CD4-positive, alpha-beta T cell (primary cell): Measurements from ENCODE around the gene MARCO. TPM values are rescaled to one million over a fixed set of nuclear protein-coding genes. Genes with fewer than 3 reads are reported as not detected.

ENCODE experiments used
- ATAC-seq: fragments of 200-7000 bp; cut with Tn5 transposase; one replicate; pipeline ENCODE4 v1.10.0; 2022; ENCODE audit warnings: mild to moderate bottlenecking; ENCODE audit not compliant: poor library complexity
- CTCF ChIA-PET: fragments of 350-600 bp; sonication (Branson Sonifier 250); formaldehyde crosslinking; loops from one replicate; lab custom pipeline; 2021; ENCODE audit warnings: antibody characterized with exemption, inconsistent platforms; lab: Charles Lee
- POLR2A ChIA-PET: fragments of 350-600 bp; sonication (Branson Sonifier 250); formaldehyde crosslinking; loops from one replicate; lab custom pipeline; 2021; ENCODE audit warnings: antibody characterized with exemption, inconsistent platforms; lab: Charles Lee
- DNase-seq, 14 experiments: peaks; one replicate each; pipeline ENCODE4 v3.0.0-alpha.2; 2013 to 2020; ENCODE audit warnings: mixed read lengths in 2 of 14
- H3K27ac ChIP-seq, 2 donors: one replicate each; pipeline versions ENCODE4 v1.5.1 to v1.7.0; 2013; ENCODE audit warnings: low read length in 2 of 2, low read depth in 1 of 2, mild to moderate bottlenecking in 1 of 2
- H3K27me3 ChIP-seq, 2 experiments: 1 replicate in 1 of 2; 2 replicates in 1 of 2; pipeline versions ENCODE4 v1.6.1 to v1.7.0; 2013; ENCODE audit warnings: low read length in 2 of 2, control low read depth in 1 of 2, mild to moderate bottlenecking in 1 of 2, moderate library complexity in 1 of 2; ENCODE audit not compliant: insufficient read depth in 2 of 2, control insufficient read depth in 1 of 2
- H3K36me3 ChIP-seq: one replicate; pipeline ENCODE4 v1.6.1; 2013; ENCODE audit warnings: low read length, control low read depth; ENCODE audit not compliant: insufficient read depth
- H3K4me1 ChIP-seq: one replicate; pipeline ENCODE4 v1.6.1; 2013; ENCODE audit warnings: low read length, control low read depth; ENCODE audit not compliant: insufficient read depth
- H3K4me3 ChIP-seq: one replicate; pipeline ENCODE4 v1.5.1; 2013; ENCODE audit warnings: mild to moderate bottlenecking, low read length, moderate library complexity
- H3K9me3 ChIP-seq, 2 experiments: 1 replicate in 1 of 2; 2 replicates in 1 of 2; pipeline versions ENCODE4 v1.6.1 to v1.7.0; 2013; ENCODE audit warnings: low read length in 2 of 2, mild to moderate bottlenecking in 2 of 2, control low read depth in 1 of 2, moderate library complexity in 1 of 2; ENCODE audit not compliant: control insufficient read depth in 1 of 2, insufficient read depth in 1 of 2
- H3K27ac Mint-ChIP-seq: one replicate; pipeline ENCODE4 v1.8.0; 2020; ENCODE audit warnings: mixed read lengths
- H3K27me3 Mint-ChIP-seq: one replicate; pipeline ENCODE4 v1.8.0; 2021; ENCODE audit warnings: mixed read lengths
- H3K36me3 Mint-ChIP-seq: one replicate; pipeline ENCODE4 v1.8.0; 2021; ENCODE audit warnings: low read depth, mixed read lengths
- H3K4me1 Mint-ChIP-seq: one replicate; pipeline ENCODE4 v1.8.0; 2021; ENCODE audit warnings: low read depth, mixed read lengths
- H3K4me3 Mint-ChIP-seq: one replicate; pipeline ENCODE4 v1.8.0; 2020; ENCODE audit warnings: mild to moderate bottlenecking, mixed read lengths
- H3K9me3 Mint-ChIP-seq: one replicate; pipeline ENCODE4 v1.8.0; 2020; ENCODE audit warnings: mixed read lengths
- intact Hi-C, 2 experiments: fragments of 100-400 bp; cut with DNase I in 1 of 2; cut with micrococcal nuclease in 1 of 2; formaldehyde crosslinking; loops; one replicate each; pipeline versions ENCODE4 v1.15.1 to v1.9.0; 2023 to 2025; cut with DNase I, micrococcal nuclease
- total RNA-seq, 174 experiments: library from RNA in 2 of 174; stranded (reverse) in 2 of 174; gene quantifications; one replicate each; pipeline ENCODE4 v1.2.3 and lab custom pipeline; 2021 to 2026
- TF ChIP-seq, protein P1 (sequence below): fragments of 200-600 bp; IDR thresholded peaks from one replicate; pipeline ENCODE4 v1.8.0; 2022; ENCODE audit warnings: antibody characterized with exemption, mild to moderate bottlenecking

The MARCO gene
- total RNA-seq, 2 experiments from 2014 or later, result 0.22 TPM; not detected in 1

DNA sequence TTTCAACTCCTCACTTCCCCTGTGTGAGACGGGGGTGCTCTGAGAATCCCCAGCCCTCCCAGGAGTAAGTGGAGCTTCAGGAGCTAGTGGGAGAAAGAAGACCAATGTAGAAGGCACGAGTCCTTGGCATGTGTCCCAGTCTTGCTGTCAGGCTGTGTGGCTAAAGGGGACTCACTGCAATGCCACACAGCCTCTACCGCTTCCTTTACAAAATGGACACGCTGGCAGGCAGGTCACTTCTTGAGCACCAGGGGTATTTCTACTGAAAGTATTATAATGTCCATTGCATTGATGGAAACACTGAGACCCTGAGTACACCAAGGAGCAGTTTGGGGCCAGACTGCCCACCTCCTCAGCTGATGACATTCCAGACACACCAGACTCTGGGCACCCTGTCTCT, 35.8 kb upstream of the MARCO start:
- peaks cover 32% of the 10 kb centered on the region for H3K4me1 Mint-ChIP-seq
- no peaks in the 10 kb centered on the region for H3K27me3 Mint-ChIP-seq
- Histone ChIP-seq H3K27ac (no peak overlapping the region), H3K27me3 (no peaks in the 10 kb centered on the region), H3K9me3 (peaks cover 0 to 8% of the 10 kb centered on the region in 2 experiments), H3K36me3 (no peaks in the 10 kb centered on the region), H3K4me1 (peaks cover 25% of the 10 kb centered on the region), H3K4me3 (no peak overlapping the region)
- no peak for ATAC-seq
- H3K27ac Mint-ChIP-seq, result no peak overlapping the region
- DNase-seq, result no peak
- peaks cover 7% of the 10 kb centered on the region for H3K9me3 Mint-ChIP-seq
- no peak overlapping the region for H3K4me3 Mint-ChIP-seq
- H3K36me3 Mint-ChIP-seq, result no peaks in the 10 kb centered on the region
- TF ChIP-seq, protein P1, sequence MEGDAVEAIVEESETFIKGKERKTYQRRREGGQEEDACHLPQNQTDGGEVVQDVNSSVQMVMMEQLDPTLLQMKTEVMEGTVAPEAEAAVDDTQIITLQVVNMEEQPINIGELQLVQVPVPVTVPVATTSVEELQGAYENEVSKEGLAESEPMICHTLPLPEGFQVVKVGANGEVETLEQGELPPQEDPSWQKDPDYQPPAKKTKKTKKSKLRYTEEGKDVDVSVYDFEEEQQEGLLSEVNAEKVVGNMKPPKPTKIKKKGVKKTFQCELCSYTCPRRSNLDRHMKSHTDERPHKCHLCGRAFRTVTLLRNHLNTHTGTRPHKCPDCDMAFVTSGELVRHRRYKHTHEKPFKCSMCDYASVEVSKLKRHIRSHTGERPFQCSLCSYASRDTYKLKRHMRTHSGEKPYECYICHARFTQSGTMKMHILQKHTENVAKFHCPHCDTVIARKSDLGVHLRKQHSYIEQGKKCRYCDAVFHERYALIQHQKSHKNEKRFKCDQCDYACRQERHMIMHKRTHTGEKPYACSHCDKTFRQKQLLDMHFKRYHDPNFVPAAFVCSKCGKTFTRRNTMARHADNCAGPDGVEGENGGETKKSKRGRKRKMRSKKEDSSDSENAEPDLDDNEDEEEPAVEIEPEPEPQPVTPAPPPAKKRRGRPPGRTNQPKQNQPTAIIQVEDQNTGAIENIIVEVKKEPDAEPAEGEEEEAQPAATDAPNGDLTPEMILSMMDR, result no peak
- intact Hi-C loops, result loop anchor here in 1 of 2 experiments (1.0 kb wide), 1 partner anchor 19 kb away; no protein-coding TSS in a partner anchor
- CTCF ChIA-PET, result no interaction called here
- POLR2A ChIA-PET, result no interaction called here

DNA sequence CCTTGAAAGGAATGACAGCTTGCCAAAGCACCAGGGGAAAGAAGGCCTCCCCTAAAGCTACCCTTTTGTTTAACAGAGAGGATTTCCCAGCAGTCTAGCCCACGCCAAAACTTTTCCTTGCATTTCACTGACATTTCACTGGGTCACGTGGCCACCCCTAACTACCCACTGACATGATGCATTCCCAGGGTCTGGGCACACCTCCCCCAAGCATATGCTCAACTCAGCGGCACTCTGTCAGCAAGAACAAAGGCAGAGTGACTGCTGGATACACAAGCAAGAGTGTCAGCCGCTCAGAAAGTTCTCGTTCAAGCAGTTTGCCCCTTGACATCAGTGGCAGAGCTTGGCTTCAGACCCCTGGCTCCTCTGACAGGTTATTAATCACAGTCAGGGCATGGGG, 34.2 kb upstream of the MARCO start:
- Mint-ChIP-seq H3K27ac (no peak overlapping the region), H3K36me3 (no peaks in the 10 kb centered on the region), H3K4me1 (peaks cover 21% of the 10 kb centered on the region), H3K27me3 (no peaks in the 10 kb centered on the region), H3K9me3 (peaks cover 7% of the 10 kb centered on the region), H3K4me3 (no peak overlapping the region)
- POLR2A ChIA-PET, result interaction anchor here (1.1 kb wide), 1 partner anchor 14 kb away, joined by 4 read pairs; no protein-coding TSS in a partner anchor
- ATAC-seq, result no peak
- TF ChIP-seq, protein P1, result no peak
- Histone ChIP-seq H3K36me3 (no peaks in the 10 kb centered on the region), H3K9me3 (no peaks in the 10 kb centered on the region), H3K27ac (no peak overlapping the region), H3K4me3 (no peak overlapping the region), H3K27me3 (no peaks in the 10 kb centered on the region), H3K4me1 (peaks cover 14% of the 10 kb centered on the region)
- DNase-seq, result no peak
- CTCF ChIA-PET, result no interaction called here
- intact Hi-C loops, result no loop called here

DNA sequence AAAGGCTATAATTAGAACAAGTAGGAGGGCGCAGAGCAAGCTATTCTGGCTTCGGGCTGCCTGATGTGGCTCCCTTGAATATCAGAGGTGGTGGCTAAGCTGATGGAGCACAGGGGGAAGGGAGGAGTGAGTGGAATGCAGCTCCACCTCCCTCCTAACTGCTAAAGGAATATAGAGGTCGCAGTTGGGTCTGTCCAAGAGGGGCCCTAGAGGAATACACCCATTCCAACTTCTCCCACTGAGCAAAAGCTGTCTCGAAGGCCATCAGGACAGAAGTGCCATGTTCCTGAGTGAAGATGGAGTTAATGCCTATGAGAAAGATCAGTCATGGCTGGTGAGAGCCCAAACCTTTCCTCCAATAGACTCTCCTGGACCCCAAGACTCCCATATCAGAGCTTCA, 32.8 kb upstream of the MARCO start:
- ChIA-PET CTCF (interaction anchor here (1.1 kb wide), 1 partner anchor 27 kb away, joined by 4 read pairs; no protein-coding TSS in a partner anchor), POLR2A (no interaction called here)
- H3K4me3 Mint-ChIP-seq, result no peak overlapping the region
- H3K9me3 Mint-ChIP-seq, result peaks cover 7% of the 10 kb centered on the region
- Histone ChIP-seq H3K4me1 (peaks cover under 1% of the 10 kb centered on the region), H3K4me3 (no peak overlapping the region), H3K36me3 (no peaks in the 10 kb centered on the region), H3K27ac (no peak overlapping the region), H3K9me3 (no peaks in the 10 kb centered on the region), H3K27me3 (no peaks in the 10 kb centered on the region)
- TF ChIP-seq, protein P1, result no peak
- no peaks in the 10 kb centered on the region for H3K36me3 Mint-ChIP-seq
- intact Hi-C loops, result no loop called here
- DNase-seq (no peak), ATAC-seq (no peak)
- no peaks in the 10 kb centered on the region for H3K27me3 Mint-ChIP-seq
- peaks cover 7% of the 10 kb centered on the region for H3K4me1 Mint-ChIP-seq
- no peak overlapping the region for H3K27ac Mint-ChIP-seq
